ENCODE results near the gene NCAPG2. TPM values are rescaled to one million over a fixed set of nuclear protein-coding genes. Genes with fewer than 3 reads are reported as not detected.
A peak's percentile ranks its signal among the peaks of the same experiment; 100 is the strongest.

NCAPG2 gene
- total RNA-seq, 4 donors from 2014 or later: 4.2 to 6.2 (median 4.4) TPM

DNA sequence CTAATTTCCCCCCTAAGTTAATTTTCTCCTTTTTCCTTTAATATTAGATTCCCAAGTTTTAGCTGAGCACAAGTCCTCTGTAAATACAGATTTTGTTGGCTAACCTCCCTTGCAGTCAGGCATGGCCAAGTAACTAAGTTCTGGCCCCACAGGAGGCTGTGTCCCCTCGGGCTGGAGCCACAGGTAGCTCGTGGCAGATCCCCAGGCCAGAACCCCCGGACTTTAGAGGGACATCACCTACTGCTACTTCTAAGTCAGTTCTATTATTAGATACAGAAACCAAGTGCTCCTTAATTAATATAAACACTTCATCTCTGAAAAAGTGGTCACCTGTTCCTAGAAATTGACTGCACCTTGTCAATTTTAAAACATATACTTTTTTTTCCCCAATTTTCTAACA is 46.1 kb upstream of the NCAPG2 start:
- intact Hi-C loops (cut with DNase I): no loop called here
- no peak for DNase-seq (ENCODE audit: extremely low spot score)
- 73% methylated on average over 3 of the region's 3 CpGs for WGBS
- H3K4me3 ChIP-seq: no peak overlapping the region
- H3K36me3 ChIP-seq: peaks cover 38 to 81% (median 65%) of the 10 kb centered on the region in 4 donors
- TF ChIP-seq POLR2AphosphoS5 (IDR thresholded peaks at IDR 0.05) (no peak), EP300 (IDR thresholded peaks at IDR 0.05) (no peak), POLR2A (IDR thresholded peaks at IDR 0.05; ENCODE audit: low read depth) (no peak)
- TF ChIP-seq, protein P1, sequence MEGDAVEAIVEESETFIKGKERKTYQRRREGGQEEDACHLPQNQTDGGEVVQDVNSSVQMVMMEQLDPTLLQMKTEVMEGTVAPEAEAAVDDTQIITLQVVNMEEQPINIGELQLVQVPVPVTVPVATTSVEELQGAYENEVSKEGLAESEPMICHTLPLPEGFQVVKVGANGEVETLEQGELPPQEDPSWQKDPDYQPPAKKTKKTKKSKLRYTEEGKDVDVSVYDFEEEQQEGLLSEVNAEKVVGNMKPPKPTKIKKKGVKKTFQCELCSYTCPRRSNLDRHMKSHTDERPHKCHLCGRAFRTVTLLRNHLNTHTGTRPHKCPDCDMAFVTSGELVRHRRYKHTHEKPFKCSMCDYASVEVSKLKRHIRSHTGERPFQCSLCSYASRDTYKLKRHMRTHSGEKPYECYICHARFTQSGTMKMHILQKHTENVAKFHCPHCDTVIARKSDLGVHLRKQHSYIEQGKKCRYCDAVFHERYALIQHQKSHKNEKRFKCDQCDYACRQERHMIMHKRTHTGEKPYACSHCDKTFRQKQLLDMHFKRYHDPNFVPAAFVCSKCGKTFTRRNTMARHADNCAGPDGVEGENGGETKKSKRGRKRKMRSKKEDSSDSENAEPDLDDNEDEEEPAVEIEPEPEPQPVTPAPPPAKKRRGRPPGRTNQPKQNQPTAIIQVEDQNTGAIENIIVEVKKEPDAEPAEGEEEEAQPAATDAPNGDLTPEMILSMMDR (IDR thresholded peaks at IDR 0.05): no peak
- peaks cover 0 to 17% (median 9%) of the 10 kb centered on the region in 4 donors for H3K4me1 ChIP-seq
- H3K27me3 ChIP-seq: no peaks in the 10 kb centered on the region
- H3K27ac ChIP-seq (replicated peaks in 1 of 4): peak overlapping the region in 3 of 4 donors; percentile 12 to 40 (median 33)
- no peaks in the 10 kb centered on the region for H3K9me3 ChIP-seq

DNA sequence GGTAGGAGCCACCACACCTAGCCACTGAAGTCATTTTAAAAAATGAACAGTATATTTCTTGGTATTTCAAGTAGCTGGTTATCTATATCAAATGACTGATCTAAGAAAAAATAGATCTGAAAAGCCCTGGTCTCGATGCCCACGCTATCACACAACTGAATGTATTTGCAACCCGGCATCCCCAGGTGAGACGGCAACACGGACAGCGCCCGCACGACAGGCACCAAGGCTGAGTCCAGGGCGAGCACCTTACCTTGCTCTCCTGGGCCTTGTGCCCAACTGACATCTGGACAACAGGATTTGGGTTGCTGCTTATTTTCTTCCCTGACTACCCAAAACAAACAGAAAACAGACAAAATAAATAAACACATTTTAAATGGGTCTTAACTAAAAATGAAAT is 44.8 kb upstream of the NCAPG2 start:
- TF ChIP-seq, protein P1 (IDR thresholded peaks at IDR 0.05): no peak
- TF ChIP-seq POLR2AphosphoS5 (IDR thresholded peaks at IDR 0.05): no peak
- no peak for TF ChIP-seq POLR2A (IDR thresholded peaks at IDR 0.05; ENCODE audit: low read depth)
- no peak for TF ChIP-seq EP300 (IDR thresholded peaks at IDR 0.05)
- 95% methylated on average over 9 of the region's 9 CpGs for WGBS

DNA sequence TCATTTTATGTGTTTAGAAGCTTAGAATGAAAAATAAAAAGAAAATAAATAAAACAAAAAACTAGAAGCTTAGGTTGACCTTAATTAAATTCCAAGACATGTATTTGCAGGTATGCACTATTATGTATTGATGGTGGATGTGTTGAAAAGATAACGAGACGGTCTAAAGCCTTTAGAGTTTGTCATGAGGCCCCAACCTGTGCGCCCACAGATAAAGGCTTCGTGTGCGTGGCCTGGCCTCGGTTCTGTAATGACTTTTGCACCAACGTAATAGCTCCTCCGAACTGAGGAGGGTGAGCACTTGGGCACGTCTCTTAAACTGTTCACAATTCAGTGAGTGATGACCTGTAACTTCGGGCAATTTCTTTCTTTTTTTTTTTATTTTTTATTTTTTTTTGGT is 43.7 kb upstream of the NCAPG2 start:
- Histone ChIP-seq H3K27ac (replicated peaks in 1 of 4) (no peak overlapping the region), H3K4me3 (no peak overlapping the region), H3K27me3 (no peaks in the 10 kb centered on the region), H3K36me3 (peaks cover 46 to 82% (median 64%) of the 10 kb centered on the region in 4 donors), H3K9me3 (no peaks in the 10 kb centered on the region), H3K4me1 (peaks cover 0 to 17% (median 9%) of the 10 kb centered on the region in 4 donors)
- intact Hi-C loops (cut with DNase I): no loop called here
- TF ChIP-seq EP300 (IDR thresholded peaks at IDR 0.05) (no peak), POLR2A (IDR thresholded peaks at IDR 0.05; ENCODE audit: low read depth) (no peak), POLR2AphosphoS5 (IDR thresholded peaks at IDR 0.05) (no peak)
- TF ChIP-seq, protein P1 (IDR thresholded peaks at IDR 0.05): no peak
- 90% methylated on average over 10 of the region's 10 CpGs for WGBS
- no peak for DNase-seq (ENCODE audit: extremely low spot score)

More for the DNA sequence above, 44.8 kb upstream of the NCAPG2 start:
- no peak for DNase-seq (ENCODE audit: extremely low spot score)
- Histone ChIP-seq H3K9me3 (no peaks in the 10 kb centered on the region), H3K4me3 (no peak overlapping the region), H3K36me3 (peaks cover 43 to 81% (median 65%) of the 10 kb centered on the region in 4 donors), H3K4me1 (peaks cover 0 to 17% (median 9%) of the 10 kb centered on the region in 4 donors), H3K27me3 (no peaks in the 10 kb centered on the region), H3K27ac (replicated peaks in 1 of 4) (no peak overlapping the region)
- intact Hi-C loops (cut with DNase I): no loop called here

DNA sequence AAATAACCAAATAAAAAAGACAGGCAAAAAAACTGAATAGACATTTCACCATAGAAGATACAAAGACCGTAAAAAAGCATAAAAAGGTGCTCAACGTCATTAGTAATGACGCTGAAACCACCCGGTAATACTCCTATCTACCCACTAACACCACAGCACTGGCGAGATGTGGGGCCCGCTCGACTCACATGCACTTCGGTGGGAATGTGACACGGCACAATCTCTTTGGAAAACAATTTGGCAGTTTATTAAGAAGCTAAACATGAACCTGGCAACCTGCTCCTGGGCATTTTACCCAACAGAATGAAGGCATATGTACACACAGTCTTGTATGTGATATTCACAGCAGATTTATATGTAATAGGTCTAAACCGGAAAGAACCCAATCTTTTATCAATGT is 42.8 kb upstream of the NCAPG2 start:
- Histone ChIP-seq H3K36me3 (peaks cover 55 to 84% (median 73%) of the 10 kb centered on the region in 4 donors), H3K27me3 (no peaks in the 10 kb centered on the region), H3K4me3 (no peak overlapping the region), H3K27ac (replicated peaks in 1 of 4) (no peak overlapping the region), H3K4me1 (peaks cover 0 to 17% (median 9%) of the 10 kb centered on the region in 4 donors), H3K9me3 (no peaks in the 10 kb centered on the region)
- intact Hi-C loops (cut with DNase I): no loop called here
- TF ChIP-seq POLR2AphosphoS5 (IDR thresholded peaks at IDR 0.05) (no peak), EP300 (IDR thresholded peaks at IDR 0.05) (no peak), POLR2A (IDR thresholded peaks at IDR 0.05; ENCODE audit: low read depth) (no peak)
- TF ChIP-seq, protein P1 (IDR thresholded peaks at IDR 0.05): no peak
- WGBS: 89% methylated on average over 10 of the region's 10 CpGs
- no peak for DNase-seq (ENCODE audit: extremely low spot score)

DNA sequence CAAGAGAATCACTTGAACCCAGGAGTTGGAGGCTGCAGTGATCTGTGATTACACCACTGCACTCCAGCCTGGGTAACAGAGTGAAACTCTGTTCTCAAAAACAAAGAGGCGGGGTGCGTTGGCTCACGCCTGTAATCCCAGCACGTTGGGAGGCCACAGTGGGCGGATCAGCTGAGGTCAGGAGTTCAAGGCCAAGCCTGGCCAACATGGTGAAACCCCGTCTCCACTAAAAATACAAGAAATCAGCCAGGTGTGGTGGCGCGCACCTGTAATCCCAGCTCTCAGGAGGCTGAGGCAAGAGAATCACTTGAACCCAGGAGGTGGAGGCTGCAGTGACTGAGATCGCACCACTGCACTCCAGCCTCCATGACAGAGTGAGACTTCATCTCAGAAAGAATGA is 42.4 kb upstream of the NCAPG2 start:
- intact Hi-C loops (cut with DNase I): no loop called here
- H3K36me3 ChIP-seq: peaks cover 55 to 86% (median 77%) of the 10 kb centered on the region in 4 donors
- 82% methylated on average over 9 of the region's 9 CpGs for WGBS

More for the DNA sequence above, 42.4 kb upstream of the NCAPG2 start:
- TF ChIP-seq, protein P1 (IDR thresholded peaks at IDR 0.05): no peak
- TF ChIP-seq POLR2AphosphoS5 (IDR thresholded peaks at IDR 0.05) (no peak), EP300 (IDR thresholded peaks at IDR 0.05) (no peak), POLR2A (IDR thresholded peaks at IDR 0.05; ENCODE audit: low read depth) (no peak)
- Histone ChIP-seq H3K9me3 (no peaks in the 10 kb centered on the region), H3K4me1 (peaks cover 0 to 22% (median 11%) of the 10 kb centered on the region in 4 donors), H3K4me3 (no peak overlapping the region), H3K27me3 (no peaks in the 10 kb centered on the region), H3K27ac (replicated peaks in 1 of 4) (no peak overlapping the region)
- no peak for DNase-seq (ENCODE audit: extremely low spot score)
